Measurements from ENCODE around the gene CCDC33.

The CCDC33 gene

GRCh38 chr15:74330861-74331408, 94.8 kb downstream of the CCDC33 start:
- H3K79me2 ChIP-seq (ENCODE audit: insufficient read depth, low read length) = no peaks in the 10 kb centered on the region
- H3K36me3 ChIP-seq (ENCODE audit: low read length) = no peaks in the 10 kb centered on the region
- H3K4me3 ChIP-seq (ENCODE audit: insufficient read depth, low read length, poor library complexity, severe bottlenecking) = no peak overlapping the region
- no peaks in the 10 kb centered on the region for H3K9me2 ChIP-seq (replicated peaks; ENCODE audit: insufficient read depth, low read length)
- TF ChIP-seq CTCF (IDR thresholded peaks at IDR 0.05; ENCODE audit: insufficient read depth, low read length, poor library complexity, severe bottlenecking) = no peak
- no peak for TF ChIP-seq EZH2phosphoT487 (conservative IDR thresholded peaks at IDR 0.05; ENCODE audit: low read length)
- no peaks in the 10 kb centered on the region for H3K27me3 ChIP-seq (ENCODE audit: low read length)
- H3K9me3 ChIP-seq (ENCODE audit: insufficient read depth, low read length) = no peaks in the 10 kb centered on the region
- no peaks in the 10 kb centered on the region for H3F3A ChIP-seq (ENCODE audit: insufficient read depth)
- H3K4me2 ChIP-seq (ENCODE audit: low read depth, low read length, poor library complexity, severe bottlenecking) = no peak overlapping the region
- H3K9ac ChIP-seq (ENCODE audit: low read length) = no peak overlapping the region
- H2AFZ ChIP-seq (ENCODE audit: low read depth, low read length, severe bottlenecking) = no peak overlapping the region
- no peak overlapping the region for H3K27ac ChIP-seq (ENCODE audit: low read depth, low read length)
- H4K20me1 ChIP-seq (ENCODE audit: low read depth, low read length) = no peaks in the 10 kb centered on the region

- H3K27me3 ChIP-seq (ENCODE audit: low read length) = no peaks in the 10 kb centered on the region
- H3K4me2 ChIP-seq (ENCODE audit: low read depth, low read length, poor library complexity, severe bottlenecking) = no peak overlapping the region
- H3K9ac ChIP-seq (ENCODE audit: low read length) = no peak overlapping the region
- no peak overlapping the region for H3K27ac ChIP-seq (ENCODE audit: low read depth, low read length)
- H3K4me3 ChIP-seq (ENCODE audit: insufficient read depth, low read length, poor library complexity, severe bottlenecking) = no peak overlapping the region
- H3K9me2 ChIP-seq (replicated peaks; ENCODE audit: insufficient read depth, low read length) = no peaks in the 10 kb centered on the region
- no peak overlapping the region for H2AFZ ChIP-seq (ENCODE audit: low read depth, low read length, severe bottlenecking)
- H3F3A ChIP-seq (ENCODE audit: insufficient read depth) = no peaks in the 10 kb centered on the region
- TF ChIP-seq CTCF (IDR thresholded peaks at IDR 0.05; ENCODE audit: insufficient read depth, low read length, poor library complexity, severe bottlenecking) (no peak), EZH2phosphoT487 (conservative IDR thresholded peaks at IDR 0.05; ENCODE audit: low read length) (no peak)
- H3K79me2 ChIP-seq (ENCODE audit: insufficient read depth, low read length) = no peaks in the 10 kb centered on the region
- H3K9me3 ChIP-seq (ENCODE audit: insufficient read depth, low read length) = no peaks in the 10 kb centered on the region
- H3K36me3 ChIP-seq (ENCODE audit: low read length) = no peaks in the 10 kb centered on the region
- no peaks in the 10 kb centered on the region for H4K20me1 ChIP-seq (ENCODE audit: low read depth, low read length)
These were observed 95.9 kb downstream of the CCDC33 start for GRCh38 chr15:74332011-74332410.

GRCh38 chr15:74332611-74333010, 96.5 kb downstream of the CCDC33 start:
- no peaks in the 10 kb centered on the region for H3K36me3 ChIP-seq (ENCODE audit: low read length)
- H4K20me1 ChIP-seq (ENCODE audit: low read depth, low read length) = no peaks in the 10 kb centered on the region
- H3K4me3 ChIP-seq (ENCODE audit: insufficient read depth, low read length, poor library complexity, severe bottlenecking) = no peak overlapping the region
- TF ChIP-seq EZH2phosphoT487 (conservative IDR thresholded peaks at IDR 0.05; ENCODE audit: low read length) = no peak
- no peak for TF ChIP-seq CTCF (IDR thresholded peaks at IDR 0.05; ENCODE audit: insufficient read depth, low read length, poor library complexity, severe bottlenecking)
- no peak overlapping the region for H2AFZ ChIP-seq (ENCODE audit: low read depth, low read length, severe bottlenecking)
- no peak overlapping the region for H3K27ac ChIP-seq (ENCODE audit: low read depth, low read length)
- no peaks in the 10 kb centered on the region for H3K79me2 ChIP-seq (ENCODE audit: insufficient read depth, low read length)
- no peak overlapping the region for H3K9ac ChIP-seq (ENCODE audit: low read length)
- no peaks in the 10 kb centered on the region for H3F3A ChIP-seq (ENCODE audit: insufficient read depth)
- no peak overlapping the region for H3K4me2 ChIP-seq (ENCODE audit: low read depth, low read length, poor library complexity, severe bottlenecking)
- H3K9me3 ChIP-seq (ENCODE audit: insufficient read depth, low read length) = no peaks in the 10 kb centered on the region
- no peaks in the 10 kb centered on the region for H3K9me2 ChIP-seq (replicated peaks; ENCODE audit: insufficient read depth, low read length)
- no peaks in the 10 kb centered on the region for H3K27me3 ChIP-seq (ENCODE audit: low read length)

Data from SU-DHL-6 (cell line).